ENCODE data around the gene RPS27L. TPM values are rescaled to one million over a fixed set of nuclear protein-coding genes. Genes with fewer than 3 reads are reported as not detected.

The RPS27L gene
- total and polyA plus RNA-seq, 9 of the 15 experiments (the other 6 are each of a cell fraction or from before 2014, with no cell fraction given): 72.2 to 382 (median 116) TPM

DNA sequence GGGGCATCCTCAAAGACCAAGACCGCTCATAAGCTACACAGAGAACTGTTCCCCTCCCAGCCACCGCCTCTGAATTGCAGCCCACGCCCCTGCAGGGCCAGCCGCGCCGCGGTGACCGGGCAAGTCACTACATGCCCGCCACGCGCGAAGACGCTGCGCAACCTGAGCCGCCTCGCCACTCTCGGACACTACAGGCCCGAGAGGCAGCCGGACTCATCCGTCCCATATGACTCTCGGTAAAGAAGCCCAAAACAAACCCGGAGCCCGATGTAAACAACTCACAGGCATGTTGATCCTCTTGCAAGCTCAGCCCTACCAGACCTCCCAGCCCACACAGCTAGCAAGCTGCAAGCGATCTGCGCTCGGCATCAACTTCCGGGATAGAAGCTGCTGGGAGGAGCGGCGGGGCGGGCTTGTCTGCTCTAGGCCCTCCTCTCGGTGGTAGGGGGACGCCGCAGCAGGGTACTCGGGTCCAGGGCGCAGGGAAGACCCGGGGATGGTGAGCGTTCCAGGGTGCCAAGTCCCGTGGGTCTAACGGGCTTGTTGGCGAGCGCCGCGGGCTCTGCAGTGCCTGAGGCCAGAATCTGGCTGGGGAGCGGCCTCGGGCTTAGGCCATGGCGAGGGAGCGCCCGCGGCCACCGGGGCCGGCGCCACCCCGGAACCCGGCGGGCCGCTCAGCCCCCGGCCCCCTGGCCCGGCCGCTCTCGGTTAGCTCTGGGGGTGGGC is at the start of gene RPS27L (continued):
- TF ChIP-seq USF2 (CRISPR knock-in tag; IDR thresholded peaks at IDR 0.05): no peak
- TF ChIP-seq HMGN3 (IDR thresholded peaks at IDR 0.05; ENCODE audit: borderline replicate concordance, extremely low read depth, insufficient read length, low read depth, low read length): peak; percentile 75
- TF ChIP-seq ZNF24 (IDR thresholded peaks at IDR 0.05): no peak
- peak; percentile 10; the same call in 1 of the 2 replicates for TF ChIP-seq RREB1 (CRISPR knock-in tag; IDR thresholded peaks at IDR 0.05)
- TF ChIP-seq MYC (IDR thresholded peaks at IDR 0.05; ENCODE audit: low read depth, low read length): peak; percentile 86
- TF ChIP-seq MYC (CRISPR knock-in tag; IDR thresholded peaks at IDR 0.05; ENCODE audit: borderline replicate concordance, low read depth): peak; percentile 93; the same call in 1 of the 2 replicates
- peak; percentile 44; the same call in 1 of the 2 replicates for TF ChIP-seq ESRRA (IDR thresholded peaks at IDR 0.05; ENCODE audit: borderline replicate concordance, low read depth)
- peak; percentile 74; the same call in 1 of the 2 replicates for TF ChIP-seq SP1 (CRISPR knock-in tag; IDR thresholded peaks at IDR 0.05)
- TF ChIP-seq ZBTB11 (CRISPR knock-in tag; IDR thresholded peaks at IDR 0.05): peak in 1 of 3 experiments; percentile 71; a peak in 2 of 6 replicates
- no peak for TF ChIP-seq CSDE1 (IDR thresholded peaks at IDR 0.05)
- TF ChIP-seq ZBTB7A (IDR thresholded peaks at IDR 0.05; ENCODE audit: borderline replicate concordance, control insufficient read depth, low read depth, low read length): peak; percentile 77; the same call in 1 of the 2 replicates
- TF ChIP-seq TBP (optimal IDR thresholded peaks at IDR 0.05; ENCODE audit: low read depth, low read length): peak; percentile 82
- TF ChIP-seq CREB5 (CRISPR knock-in tag; IDR thresholded peaks at IDR 0.05): no peak
- TF ChIP-seq EGR1 (conservative IDR thresholded peaks at IDR 0.05): peak; percentile 76
- TF ChIP-seq POLR2AphosphoS2 (IDR thresholded peaks at IDR 0.05; ENCODE audit: low read length): 0 out of 2 replicates have a peak, but pooled peaks have one; percentile 42

Measured in K562 (cell line).